GM19035 (cell line): ENCODE data around the gene USP10.

Experiments used
- ATAC-seq: cut with Tn5 transposase; IDR thresholded peaks from one replicate; pipeline ENCODE4 v1.9.1; 2021; ENCODE audit not compliant: unreplicated experiment

Gene USP10

GRCh38 chr16:84818989-84819643 is 119.3 kb downstream of the USP10 start:
- ATAC-seq: no peak

- no peak for ATAC-seq
These were observed 120.0 kb downstream of the USP10 start, which contains the start of gene CRISPLD2 for GRCh38 chr16:84819644-84820304. Gene CRISPLD2, plus strand, starts transcription at chr16:84819985. Its CDS starts 18,511 bp downstream, at chr16:84838496.

DNA sequence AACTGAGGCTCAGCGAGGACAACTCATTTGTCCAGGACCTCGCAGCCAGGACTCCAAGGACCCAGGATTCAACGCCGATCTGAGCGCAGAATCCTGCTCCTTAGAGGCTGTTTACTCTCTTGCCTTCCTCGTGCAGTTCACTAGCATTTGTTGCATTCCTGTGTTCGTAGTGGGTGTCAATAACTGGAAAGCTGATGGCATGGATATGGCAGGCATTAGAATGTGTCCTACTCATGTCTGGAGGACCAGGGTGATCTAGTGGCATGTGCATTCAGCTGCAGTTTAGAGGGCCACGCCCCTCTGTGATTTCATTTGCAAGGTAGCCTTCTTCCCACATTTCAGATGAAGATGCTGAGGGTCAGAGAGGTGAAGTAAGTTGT is 120.5 kb downstream of the USP10 start:
- no peak for ATAC-seq

DNA sequence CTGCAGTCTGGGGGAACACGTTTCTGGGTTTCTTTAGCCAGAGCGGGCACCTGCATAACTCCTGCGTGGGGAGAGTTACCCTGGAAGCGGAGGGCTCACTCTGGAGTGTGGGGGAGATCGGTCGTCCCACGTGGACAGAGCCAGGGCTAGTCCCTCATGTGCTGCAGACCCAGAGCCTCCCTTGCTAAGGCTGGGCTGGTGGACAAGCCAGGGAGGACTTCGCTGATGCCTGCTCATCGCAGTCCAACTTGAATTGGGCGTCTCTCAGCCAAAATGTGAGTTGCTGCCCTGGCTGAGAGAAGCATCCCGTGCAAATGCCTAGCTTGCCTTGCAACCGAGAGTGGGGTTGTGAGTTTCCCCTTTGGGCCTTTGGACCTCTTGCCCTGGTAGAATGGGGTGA is 121.0 kb downstream of the USP10 start:
- no peak for ATAC-seq

DNA sequence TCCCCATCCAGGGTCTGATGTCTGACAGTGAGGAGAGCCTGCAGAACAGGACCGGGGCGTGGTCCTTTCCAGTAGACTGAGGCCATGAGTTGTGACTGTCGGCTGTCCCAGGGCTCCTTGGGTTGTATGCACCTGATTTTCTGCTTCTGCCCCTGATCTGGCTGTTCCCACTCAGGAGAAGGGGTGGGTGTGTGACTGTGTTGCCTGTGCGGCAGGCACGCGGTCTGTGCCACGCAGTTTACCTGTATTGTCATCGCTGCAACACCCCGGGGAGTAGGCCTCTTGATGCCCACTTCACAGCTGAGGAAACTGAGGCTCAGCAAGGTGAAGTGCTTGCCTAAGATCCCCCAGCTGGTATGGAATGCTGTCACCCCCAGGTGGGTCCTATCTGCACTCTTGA is 121.4 kb downstream of the USP10 start:
- no peak for ATAC-seq

DNA sequence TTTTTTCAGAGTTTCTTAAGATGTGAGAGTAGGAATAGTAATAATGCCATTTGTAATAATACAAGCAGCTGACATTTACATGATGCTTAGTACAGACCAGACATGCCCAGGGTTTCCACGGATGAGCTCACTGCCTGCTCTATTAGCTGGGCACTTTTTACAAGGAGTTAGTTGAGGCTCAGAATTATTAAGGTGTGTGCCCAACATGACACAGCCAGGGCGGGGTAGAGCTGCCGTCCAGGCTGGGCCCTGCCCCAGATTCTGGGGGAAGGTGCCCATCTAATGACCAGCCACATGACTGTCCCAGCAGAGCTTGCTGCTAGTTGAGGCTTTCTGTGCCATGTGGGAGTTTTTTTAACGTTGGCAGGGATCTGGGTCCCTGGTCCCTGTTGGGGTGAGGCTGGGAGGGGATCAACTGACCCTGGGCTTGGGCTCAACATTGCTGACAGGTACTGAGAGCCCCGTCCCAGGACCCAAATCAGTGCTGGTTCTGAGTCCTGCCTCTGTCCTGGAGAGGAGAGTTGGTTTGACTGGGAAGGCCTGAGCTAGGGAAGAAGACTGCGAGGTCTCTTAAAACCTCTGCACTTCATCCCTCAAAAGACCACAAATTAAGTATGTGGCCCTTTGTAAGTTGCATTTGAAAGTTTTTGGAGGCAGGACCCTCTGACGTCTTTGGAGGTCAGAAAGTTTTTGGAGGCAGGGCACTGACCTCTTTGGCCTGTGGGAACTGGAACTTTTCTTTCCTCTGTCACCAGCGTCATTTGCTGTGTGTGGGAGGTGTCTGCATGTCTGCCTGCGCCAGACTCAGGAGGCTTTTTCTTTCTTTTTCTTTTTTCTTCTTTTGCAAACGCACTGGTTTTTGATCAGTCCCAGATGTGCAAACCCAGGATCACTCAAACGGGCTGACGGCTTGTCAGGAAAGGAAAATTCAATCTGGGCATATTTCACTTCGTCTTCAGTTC is 122.2 kb downstream of the USP10 start:
- ATAC-seq: no peak

DNA sequence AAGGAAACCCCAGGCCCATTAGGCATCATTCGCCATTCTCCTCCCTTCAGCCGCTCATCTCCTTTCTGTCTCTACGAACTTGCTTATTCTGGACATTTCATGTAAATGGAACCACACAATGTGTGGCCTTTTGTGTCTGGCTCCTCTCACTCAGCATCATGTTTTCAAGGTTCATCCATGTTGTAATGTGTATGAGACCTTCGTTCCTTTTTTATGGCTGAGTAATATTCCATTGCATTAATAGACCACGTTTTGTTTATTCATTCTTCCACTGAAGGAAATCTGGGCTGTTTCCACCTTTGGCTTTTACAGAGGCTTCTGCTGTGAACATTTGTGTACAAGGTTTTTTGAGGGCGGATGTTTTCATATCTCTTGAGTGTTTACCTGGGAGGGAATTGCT is 123.2 kb downstream of the USP10 start:
- ATAC-seq: no peak

DNA sequence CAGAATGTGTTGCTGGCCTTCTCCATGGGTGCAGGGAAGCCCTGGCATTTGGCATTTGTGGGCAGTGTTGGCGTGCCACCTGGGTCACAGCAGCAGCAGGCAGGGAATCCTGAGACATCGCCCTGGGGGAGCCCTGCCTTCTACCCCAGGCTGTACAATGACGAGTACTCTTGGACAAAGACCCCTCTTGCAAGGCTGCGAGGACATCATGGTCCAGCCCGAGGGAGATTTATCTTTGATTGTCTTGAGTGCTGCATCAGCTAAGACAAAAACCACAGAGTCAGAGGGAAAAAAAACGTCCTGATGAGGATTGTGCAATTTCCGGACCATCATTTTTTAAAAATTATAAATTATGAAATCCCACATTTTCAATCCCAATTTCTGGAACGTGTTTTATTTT is 123.7 kb downstream of the USP10 start:
- ATAC-seq: no peak

DNA sequence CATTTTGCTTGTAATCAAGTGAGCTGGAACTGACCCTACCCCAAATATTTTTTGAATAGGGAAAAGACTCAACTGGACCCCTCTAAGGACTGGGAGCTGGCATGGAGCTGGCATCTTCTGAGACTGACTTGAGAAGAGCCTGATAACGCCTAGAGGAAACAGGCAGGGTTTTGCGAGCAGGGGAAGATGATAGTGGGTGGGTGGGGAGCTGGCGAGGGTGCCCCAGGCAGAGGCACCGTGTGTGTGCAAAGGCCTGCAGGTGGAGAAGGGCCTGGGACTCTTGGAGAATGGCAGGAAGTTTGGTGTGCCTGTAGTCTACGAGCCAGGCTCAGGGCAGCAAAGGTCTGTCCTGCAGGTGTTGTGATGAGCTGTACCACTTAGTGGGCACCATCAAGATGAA is 124.1 kb downstream of the USP10 start:
- ATAC-seq: no peak

GRCh38 chr16:84825896-84826557 is 126.2 kb downstream of the USP10 start:
- ATAC-seq: no peak

DNA sequence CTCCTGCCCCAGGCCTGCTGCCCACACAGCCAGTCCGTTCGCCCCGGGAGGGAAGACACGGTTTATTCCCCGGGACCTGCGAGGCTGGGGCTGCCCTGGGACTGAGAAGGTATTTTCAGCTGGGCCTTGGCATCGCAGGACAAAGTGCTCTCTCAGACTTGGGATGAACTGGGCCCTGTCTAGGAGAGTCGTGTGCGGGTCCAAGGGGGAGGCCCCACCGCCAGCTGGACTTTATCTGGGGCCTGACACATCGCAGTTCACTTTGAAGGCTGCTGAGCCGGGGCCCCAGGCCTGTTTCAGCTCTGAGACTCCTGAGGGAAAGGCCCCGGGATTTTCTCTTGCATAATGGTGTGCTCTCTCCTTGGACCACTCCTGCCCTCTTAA is 126.8 kb downstream of the USP10 start:
- ATAC-seq: no peak

- no peak for ATAC-seq
These were observed 127.4 kb downstream of the USP10 start for GRCh38 chr16:84827131-84827574.

- ATAC-seq: no peak
These were observed 128.1 kb downstream of the USP10 start for GRCh38 chr16:84827897-84828296.

DNA sequence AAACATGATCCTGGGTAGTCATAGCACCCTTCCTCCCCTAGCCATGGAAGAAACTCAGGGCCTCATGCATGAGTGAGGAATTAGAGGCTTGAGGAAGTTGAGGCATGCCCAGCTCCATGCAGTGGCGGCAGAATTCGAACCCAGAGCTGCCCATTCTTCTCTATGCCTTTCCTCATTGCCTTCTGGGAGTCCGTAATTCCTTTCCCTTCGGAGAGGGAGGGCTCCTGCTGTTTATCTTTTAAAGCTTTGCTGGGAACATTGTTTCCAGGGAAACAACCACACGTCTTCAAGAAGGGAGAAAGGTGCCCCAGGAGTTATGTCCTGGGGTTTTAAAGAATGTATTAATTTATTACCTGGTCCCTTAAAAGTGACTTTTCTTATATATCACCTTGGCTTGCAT is 128.5 kb downstream of the USP10 start:
- ATAC-seq: no peak
